ENCODE measurements around the gene ENGASE.

Gene ENGASE

GRCh38 chr17:79118924-79119323 is 44.3 kb downstream of the ENGASE start:
- FAIRE-seq: no peak

GRCh38 chr17:79120259-79120658 is 45.6 kb downstream of the ENGASE start:
- no peak for FAIRE-seq

- FAIRE-seq: no peak
These were observed 49.4 kb downstream of the ENGASE start for GRCh38 chr17:79123988-79124387.

GRCh38 chr17:79124513-79125209 is 50.0 kb downstream of the ENGASE start:
- FAIRE-seq: no peak

GRCh38 chr17:79125503-79125902 is 50.9 kb downstream of the ENGASE start:
- no peak for FAIRE-seq

- no peak for FAIRE-seq
These were observed 51.5 kb downstream of the ENGASE start for GRCh38 chr17:79126139-79126538.

GRCh38 chr17:79127534-79128135 is 53.0 kb downstream of the ENGASE start:
- no peak for FAIRE-seq

GRCh38 chr17:79129523-79129922 is 54.9 kb downstream of the ENGASE start:
- FAIRE-seq: no peak

- no peak for FAIRE-seq
These were observed 56.1 kb downstream of the ENGASE start for GRCh38 chr17:79130536-79131273.

GRCh38 chr17:79131274-79131635 is 56.6 kb downstream of the ENGASE start:
- FAIRE-seq: no peak

- no peak for FAIRE-seq
These were observed 57.1 kb downstream of the ENGASE start for GRCh38 chr17:79131701-79132100.

- FAIRE-seq: no peak
These were observed 57.8 kb downstream of the ENGASE start for GRCh38 chr17:79132271-79133064.

- no peak for FAIRE-seq
These were observed 58.6 kb downstream of the ENGASE start for GRCh38 chr17:79133214-79133613.

GRCh38 chr17:79133985-79134384 is 59.4 kb downstream of the ENGASE start:
- no peak for FAIRE-seq

GRCh38 chr17:79135011-79135410 is 60.4 kb downstream of the ENGASE start:
- FAIRE-seq: no peak

GRCh38 chr17:79135628-79136405 is 61.2 kb downstream of the ENGASE start:
- FAIRE-seq: no peak
